Measurements from ENCODE around the gene SLC13A3.

Gene SLC13A3

GRCh38 chr20:46551522-46552381 lies 99.5 kb downstream of the SLC13A3 start:
- DNase-seq = no peak

- no peak for DNase-seq
These were observed 100.8 kb downstream of the SLC13A3 start, which contains the start of gene OCSTAMP for GRCh38 chr20:46550461-46550860. Gene OCSTAMP, minus strand, starts transcription at chr20:46550654. Its CDS starts 94 bp downstream, at chr20:46550560.

GRCh38 chr20:46549188-46549972 lies 101.9 kb downstream of the SLC13A3 start:
- no peak for DNase-seq

GRCh38 chr20:46548688-46549087 lies 102.6 kb downstream of the SLC13A3 start:
- no peak for DNase-seq

GRCh38 chr20:46547995-46548394 lies 103.3 kb downstream of the SLC13A3 start:
- no peak for DNase-seq

- DNase-seq = no peak
These were observed 104.3 kb downstream of the SLC13A3 start for GRCh38 chr20:46546936-46547335.

- no peak for DNase-seq
These were observed 105.0 kb downstream of the SLC13A3 start for GRCh38 chr20:46546298-46546697.

GRCh38 chr20:46545827-46546138 lies 105.5 kb downstream of the SLC13A3 start:
- DNase-seq = no peak

GRCh38 chr20:46545077-46545826 lies 106.0 kb downstream of the SLC13A3 start:
- DNase-seq = no peak

- DNase-seq = no peak
These were observed 106.7 kb downstream of the SLC13A3 start for GRCh38 chr20:46544576-46544975.

- no peak for DNase-seq
These were observed 107.3 kb downstream of the SLC13A3 start for GRCh38 chr20:46543959-46544358.

GRCh38 chr20:46543033-46543432 lies 108.2 kb downstream of the SLC13A3 start:
- no peak for DNase-seq

GRCh38 chr20:46541229-46541935 lies 109.9 kb downstream of the SLC13A3 start:
- DNase-seq = no peak

GRCh38 chr20:46539113-46539512 lies 112.1 kb downstream of the SLC13A3 start:
- no peak for DNase-seq

- DNase-seq = no peak
These were observed 120.6 kb downstream of the SLC13A3 start for GRCh38 chr20:46530640-46531039.

GRCh38 chr20:46523696-46524328 lies 127.4 kb downstream of the SLC13A3 start:
- no peak for DNase-seq

- DNase-seq = no peak
These were observed 128.2 kb downstream of the SLC13A3 start for GRCh38 chr20:46523108-46523507.

GRCh38 chr20:46520976-46521579 lies 130.2 kb downstream of the SLC13A3 start:
- peak; percentile 9 for DNase-seq

GRCh38 chr20:46520540-46520939 lies 130.7 kb downstream of the SLC13A3 start:
- no peak for DNase-seq

- DNase-seq = no peak
These were observed 131.7 kb downstream of the SLC13A3 start for GRCh38 chr20:46519471-46520068.

All from NCI-H524 treated with DMSO at 0.1 percent for 48 hours (cell line).